ENCODE data around the gene SSH3.

DNA sequence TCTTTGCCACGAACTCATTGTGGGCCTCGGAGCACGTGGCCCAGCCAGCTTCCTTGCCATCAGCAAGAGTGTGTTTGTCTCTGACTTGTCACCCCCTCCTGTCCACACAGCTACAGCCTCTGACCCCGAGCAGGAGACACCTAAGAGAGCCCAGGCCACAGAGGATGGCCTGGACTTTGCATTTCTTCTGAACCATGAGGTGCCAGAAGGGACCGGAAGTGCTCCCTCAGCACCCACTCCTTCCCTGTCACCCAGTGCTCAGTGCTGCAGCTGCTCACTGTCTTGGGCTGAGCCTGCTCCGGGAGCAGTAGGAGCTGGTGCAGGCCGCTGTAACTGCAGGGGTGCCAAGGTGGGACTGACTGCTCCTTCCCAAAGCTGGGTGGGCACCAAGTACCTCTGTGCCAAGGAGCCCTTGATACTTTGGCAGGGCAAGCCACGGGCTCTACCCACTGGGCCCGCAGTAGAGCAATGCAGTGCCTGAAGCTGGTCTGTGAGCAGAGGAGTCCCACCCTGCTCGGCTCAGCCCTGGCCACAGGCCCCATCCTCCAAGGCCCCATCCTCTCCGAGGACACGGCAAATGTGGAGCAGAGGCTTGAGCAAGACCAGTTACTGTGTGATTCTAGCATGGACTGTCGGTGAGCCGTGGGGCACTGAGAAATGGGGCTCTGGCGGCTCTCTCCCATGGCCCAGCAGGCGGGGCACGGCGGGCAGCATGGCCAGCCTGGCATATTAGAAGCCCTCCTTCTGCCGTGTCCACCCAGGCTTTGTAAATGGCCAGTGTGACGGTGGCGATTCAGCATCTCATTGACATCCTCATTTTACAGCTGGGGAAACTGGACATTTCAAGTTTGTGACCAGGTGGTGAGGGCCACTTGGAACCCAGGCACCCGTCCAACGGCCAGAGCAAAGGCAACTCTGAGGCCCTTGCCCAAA is 30.7 kb upstream of the SSH3 start:
- TF ChIP-seq CTCF (IDR thresholded peaks at IDR 0.05) (no peak), POLR2A (IDR thresholded peaks at IDR 0.05) (no peak)
